Measurements from ENCODE around the gene ARID5B. TPM values are rescaled to one million over a fixed set of nuclear protein-coding genes. Genes with fewer than 3 reads are reported as not detected.

ARID5B gene
- total RNA-seq, 1 experiment from 2014 or later, result 2.3 TPM

DNA sequence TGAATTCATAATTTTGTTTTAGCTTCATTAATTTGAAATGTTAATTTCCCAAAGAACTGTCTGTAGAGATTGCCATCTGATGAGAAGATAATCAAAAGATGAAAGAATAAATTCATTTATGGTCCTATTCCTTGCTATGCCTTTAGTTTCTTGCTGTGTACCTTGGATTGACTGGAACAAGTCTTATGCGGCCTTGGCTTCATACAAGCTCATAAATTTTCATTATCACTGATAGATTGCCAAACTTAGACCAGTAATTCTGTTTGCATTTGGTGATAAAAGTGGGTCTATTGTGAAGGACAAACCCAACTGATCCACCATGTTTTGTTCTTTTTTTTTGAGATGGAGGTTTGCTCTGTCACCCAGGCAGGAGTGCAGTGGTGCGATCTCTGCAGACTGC is 48.2 kb downstream of the ARID5B start (continued):
- TF ChIP-seq, protein P1, sequence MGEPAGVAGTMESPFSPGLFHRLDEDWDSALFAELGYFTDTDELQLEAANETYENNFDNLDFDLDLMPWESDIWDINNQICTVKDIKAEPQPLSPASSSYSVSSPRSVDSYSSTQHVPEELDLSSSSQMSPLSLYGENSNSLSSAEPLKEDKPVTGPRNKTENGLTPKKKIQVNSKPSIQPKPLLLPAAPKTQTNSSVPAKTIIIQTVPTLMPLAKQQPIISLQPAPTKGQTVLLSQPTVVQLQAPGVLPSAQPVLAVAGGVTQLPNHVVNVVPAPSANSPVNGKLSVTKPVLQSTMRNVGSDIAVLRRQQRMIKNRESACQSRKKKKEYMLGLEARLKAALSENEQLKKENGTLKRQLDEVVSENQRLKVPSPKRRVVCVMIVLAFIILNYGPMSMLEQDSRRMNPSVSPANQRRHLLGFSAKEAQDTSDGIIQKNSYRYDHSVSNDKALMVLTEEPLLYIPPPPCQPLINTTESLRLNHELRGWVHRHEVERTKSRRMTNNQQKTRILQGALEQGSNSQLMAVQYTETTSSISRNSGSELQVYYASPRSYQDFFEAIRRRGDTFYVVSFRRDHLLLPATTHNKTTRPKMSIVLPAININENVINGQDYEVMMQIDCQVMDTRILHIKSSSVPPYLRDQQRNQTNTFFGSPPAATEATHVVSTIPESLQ (CRISPR knock-in tag; IDR thresholded peaks at IDR 0.05), result no peak
- TF ChIP-seq ELF4 (CRISPR knock-in tag; IDR thresholded peaks at IDR 0.05; ENCODE audit: low read depth), result no peak

DNA sequence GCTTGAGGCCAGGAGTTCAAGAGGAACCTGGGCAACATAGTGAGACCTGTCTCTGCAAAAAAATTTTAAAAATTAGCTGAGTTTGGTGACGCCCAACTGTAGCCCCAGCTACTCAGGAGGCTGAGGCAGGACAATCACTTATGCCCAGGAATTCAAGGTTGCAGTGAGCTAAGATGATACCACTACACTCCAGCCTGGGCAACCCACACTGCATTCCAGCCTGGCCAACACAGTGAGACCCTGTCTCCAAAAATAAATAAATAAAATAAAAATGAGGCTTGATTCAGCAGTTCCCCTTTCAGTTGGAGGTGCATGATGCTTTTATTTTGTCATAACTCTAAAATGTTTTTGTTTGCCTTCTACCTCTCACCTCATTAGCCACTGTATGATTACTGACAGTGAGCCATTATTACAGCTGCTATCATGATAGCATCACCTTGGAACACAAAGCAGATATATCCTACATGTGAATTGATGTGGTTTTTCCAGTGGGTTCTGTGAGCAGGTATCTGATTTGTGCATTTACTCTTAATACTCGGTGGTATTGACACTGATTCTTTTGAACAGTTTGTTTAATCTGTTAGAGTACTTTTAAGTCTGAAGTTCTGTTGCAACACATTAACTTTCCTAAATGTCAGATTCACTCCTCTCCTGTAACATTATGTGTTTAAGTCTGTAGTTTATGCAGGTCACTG is 49.1 kb downstream of the ARID5B start:
- ChIA-PET POLR2A (no interaction called here), CTCF (no interaction called here)
- DNase-seq (ENCODE audit: low spot score) (no peak), ATAC-seq (no peak)
- Mint-ChIP-seq H3K36me3 (no peaks in the 10 kb centered on the region), H3K27ac (no peak overlapping the region), H3K27me3 (ENCODE audit: low read depth) (no peaks in the 10 kb centered on the region), H3K9me3 (no peaks in the 10 kb centered on the region), H3K4me3 (no peak overlapping the region), H3K4me1 (peaks cover 5% of the 10 kb centered on the region; the same call in 1 of the 2 replicates)
- TF ChIP-seq ZNF121 (CRISPR knock-in tag; IDR thresholded peaks at IDR 0.05) (0 out of 2 replicates have a peak, but pooled peaks have one; percentile 7), JUN (CRISPR knock-in tag; IDR thresholded peaks at IDR 0.05) (no peak)

DNA sequence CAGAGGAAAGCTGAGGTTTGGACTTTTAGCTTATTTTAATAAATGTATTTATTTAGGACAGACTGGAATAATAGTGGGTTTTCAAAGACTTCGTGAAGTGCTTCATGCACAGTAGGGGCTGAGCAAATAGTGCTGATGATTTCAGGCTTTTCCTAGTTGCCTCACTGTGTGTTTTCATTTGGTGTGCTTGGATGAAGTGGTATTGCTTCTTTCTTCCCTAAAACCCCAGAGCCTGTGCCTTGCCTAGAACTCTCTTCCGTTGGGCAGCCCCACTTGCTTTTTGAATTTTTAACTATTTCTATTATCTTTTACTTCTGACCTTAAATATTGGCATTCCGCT is 49.6 kb downstream of the ARID5B start:
- DNase-seq (ENCODE audit: low spot score) (no peak), ATAC-seq (no peak)
- H3K27ac Mint-ChIP-seq, result no peak overlapping the region
- no peaks in the 10 kb centered on the region for H3K9me3 Mint-ChIP-seq
- peaks cover 5% of the 10 kb centered on the region; the same call in 1 of the 2 replicates for H3K4me1 Mint-ChIP-seq
- CTCF ChIA-PET, result no interaction called here
- POLR2A ChIA-PET, result no interaction called here
- H3K4me3 Mint-ChIP-seq, result no peak overlapping the region
- H3K27me3 Mint-ChIP-seq (ENCODE audit: low read depth), result no peaks in the 10 kb centered on the region
- H3K36me3 Mint-ChIP-seq, result no peaks in the 10 kb centered on the region
- TF ChIP-seq, protein P2, sequence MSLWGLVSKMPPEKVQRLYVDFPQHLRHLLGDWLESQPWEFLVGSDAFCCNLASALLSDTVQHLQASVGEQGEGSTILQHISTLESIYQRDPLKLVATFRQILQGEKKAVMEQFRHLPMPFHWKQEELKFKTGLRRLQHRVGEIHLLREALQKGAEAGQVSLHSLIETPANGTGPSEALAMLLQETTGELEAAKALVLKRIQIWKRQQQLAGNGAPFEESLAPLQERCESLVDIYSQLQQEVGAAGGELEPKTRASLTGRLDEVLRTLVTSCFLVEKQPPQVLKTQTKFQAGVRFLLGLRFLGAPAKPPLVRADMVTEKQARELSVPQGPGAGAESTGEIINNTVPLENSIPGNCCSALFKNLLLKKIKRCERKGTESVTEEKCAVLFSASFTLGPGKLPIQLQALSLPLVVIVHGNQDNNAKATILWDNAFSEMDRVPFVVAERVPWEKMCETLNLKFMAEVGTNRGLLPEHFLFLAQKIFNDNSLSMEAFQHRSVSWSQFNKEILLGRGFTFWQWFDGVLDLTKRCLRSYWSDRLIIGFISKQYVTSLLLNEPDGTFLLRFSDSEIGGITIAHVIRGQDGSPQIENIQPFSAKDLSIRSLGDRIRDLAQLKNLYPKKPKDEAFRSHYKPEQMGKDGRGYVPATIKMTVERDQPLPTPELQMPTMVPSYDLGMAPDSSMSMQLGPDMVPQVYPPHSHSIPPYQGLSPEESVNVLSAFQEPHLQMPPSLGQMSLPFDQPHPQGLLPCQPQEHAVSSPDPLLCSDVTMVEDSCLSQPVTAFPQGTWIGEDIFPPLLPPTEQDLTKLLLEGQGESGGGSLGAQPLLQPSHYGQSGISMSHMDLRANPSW (CRISPR knock-in tag; conservative IDR thresholded peaks at IDR 0.05; ENCODE audit: low read depth), result no peak
- TF ChIP-seq, protein P3, sequence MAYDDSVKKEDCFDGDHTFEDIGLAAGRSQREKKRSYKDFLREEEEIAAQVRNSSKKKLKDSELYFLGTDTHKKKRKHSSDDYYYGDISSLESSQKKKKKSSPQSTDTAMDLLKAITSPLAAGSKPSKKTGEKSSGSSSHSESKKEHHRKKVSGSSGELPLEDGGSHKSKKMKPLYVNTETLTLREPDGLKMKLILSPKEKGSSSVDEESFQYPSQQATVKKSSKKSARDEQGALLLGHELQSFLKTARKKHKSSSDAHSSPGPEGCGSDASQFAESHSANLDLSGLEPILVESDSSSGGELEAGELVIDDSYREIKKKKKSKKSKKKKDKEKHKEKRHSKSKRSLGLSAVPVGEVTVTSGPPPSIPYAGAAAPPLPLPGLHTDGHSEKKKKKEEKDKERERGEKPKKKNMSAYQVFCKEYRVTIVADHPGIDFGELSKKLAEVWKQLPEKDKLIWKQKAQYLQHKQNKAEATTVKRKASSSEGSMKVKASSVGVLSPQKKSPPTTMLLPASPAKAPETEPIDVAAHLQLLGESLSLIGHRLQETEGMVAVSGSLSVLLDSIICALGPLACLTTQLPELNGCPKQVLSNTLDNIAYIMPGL (CRISPR knock-in tag; IDR thresholded peaks at IDR 0.05), result no peak
- TF ChIP-seq OVOL2 (CRISPR knock-in tag; IDR thresholded peaks at IDR 0.05; ENCODE audit: borderline replicate concordance) (no peak), ZNF263 (CRISPR knock-in tag; IDR thresholded peaks at IDR 0.05; ENCODE audit: low read depth) (no peak), NFE2L1 (CRISPR knock-in tag; IDR thresholded peaks at IDR 0.05) (no peak), IRF2 (CRISPR knock-in tag; IDR thresholded peaks at IDR 0.05; ENCODE audit: borderline replicate concordance, low read depth) (no peak), CREB1 (CRISPR knock-in tag; IDR thresholded peaks at IDR 0.05) (no peak)
- TF ChIP-seq, protein P4, sequence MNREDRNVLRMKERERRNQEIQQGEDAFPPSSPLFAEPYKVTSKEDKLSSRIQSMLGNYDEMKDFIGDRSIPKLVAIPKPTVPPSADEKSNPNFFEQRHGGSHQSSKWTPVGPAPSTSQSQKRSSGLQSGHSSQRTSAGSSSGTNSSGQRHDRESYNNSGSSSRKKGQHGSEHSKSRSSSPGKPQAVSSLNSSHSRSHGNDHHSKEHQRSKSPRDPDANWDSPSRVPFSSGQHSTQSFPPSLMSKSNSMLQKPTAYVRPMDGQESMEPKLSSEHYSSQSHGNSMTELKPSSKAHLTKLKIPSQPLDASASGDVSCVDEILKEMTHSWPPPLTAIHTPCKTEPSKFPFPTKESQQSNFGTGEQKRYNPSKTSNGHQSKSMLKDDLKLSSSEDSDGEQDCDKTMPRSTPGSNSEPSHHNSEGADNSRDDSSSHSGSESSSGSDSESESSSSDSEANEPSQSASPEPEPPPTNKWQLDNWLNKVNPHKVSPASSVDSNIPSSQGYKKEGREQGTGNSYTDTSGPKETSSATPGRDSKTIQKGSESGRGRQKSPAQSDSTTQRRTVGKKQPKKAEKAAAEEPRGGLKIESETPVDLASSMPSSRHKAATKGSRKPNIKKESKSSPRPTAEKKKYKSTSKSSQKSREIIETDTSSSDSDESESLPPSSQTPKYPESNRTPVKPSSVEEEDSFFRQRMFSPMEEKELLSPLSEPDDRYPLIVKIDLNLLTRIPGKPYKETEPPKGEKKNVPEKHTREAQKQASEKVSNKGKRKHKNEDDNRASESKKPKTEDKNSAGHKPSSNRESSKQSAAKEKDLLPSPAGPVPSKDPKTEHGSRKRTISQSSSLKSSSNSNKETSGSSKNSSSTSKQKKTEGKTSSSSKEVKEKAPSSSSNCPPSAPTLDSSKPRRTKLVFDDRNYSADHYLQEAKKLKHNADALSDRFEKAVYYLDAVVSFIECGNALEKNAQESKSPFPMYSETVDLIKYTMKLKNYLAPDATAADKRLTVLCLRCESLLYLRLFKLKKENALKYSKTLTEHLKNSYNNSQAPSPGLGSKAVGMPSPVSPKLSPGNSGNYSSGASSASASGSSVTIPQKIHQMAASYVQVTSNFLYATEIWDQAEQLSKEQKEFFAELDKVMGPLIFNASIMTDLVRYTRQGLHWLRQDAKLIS (CRISPR knock-in tag; IDR thresholded peaks at IDR 0.05; ENCODE audit: borderline replicate concordance), result no peak
- TF ChIP-seq, protein P5, sequence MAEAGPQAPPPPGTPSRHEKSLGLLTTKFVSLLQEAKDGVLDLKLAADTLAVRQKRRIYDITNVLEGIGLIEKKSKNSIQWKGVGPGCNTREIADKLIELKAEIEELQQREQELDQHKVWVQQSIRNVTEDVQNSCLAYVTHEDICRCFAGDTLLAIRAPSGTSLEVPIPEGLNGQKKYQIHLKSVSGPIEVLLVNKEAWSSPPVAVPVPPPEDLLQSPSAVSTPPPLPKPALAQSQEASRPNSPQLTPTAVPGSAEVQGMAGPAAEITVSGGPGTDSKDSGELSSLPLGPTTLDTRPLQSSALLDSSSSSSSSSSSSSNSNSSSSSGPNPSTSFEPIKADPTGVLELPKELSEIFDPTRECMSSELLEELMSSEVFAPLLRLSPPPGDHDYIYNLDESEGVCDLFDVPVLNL (CRISPR knock-in tag; IDR thresholded peaks at IDR 0.05; ENCODE audit: borderline replicate concordance, low read depth), result no peak
- TF ChIP-seq, protein P6, sequence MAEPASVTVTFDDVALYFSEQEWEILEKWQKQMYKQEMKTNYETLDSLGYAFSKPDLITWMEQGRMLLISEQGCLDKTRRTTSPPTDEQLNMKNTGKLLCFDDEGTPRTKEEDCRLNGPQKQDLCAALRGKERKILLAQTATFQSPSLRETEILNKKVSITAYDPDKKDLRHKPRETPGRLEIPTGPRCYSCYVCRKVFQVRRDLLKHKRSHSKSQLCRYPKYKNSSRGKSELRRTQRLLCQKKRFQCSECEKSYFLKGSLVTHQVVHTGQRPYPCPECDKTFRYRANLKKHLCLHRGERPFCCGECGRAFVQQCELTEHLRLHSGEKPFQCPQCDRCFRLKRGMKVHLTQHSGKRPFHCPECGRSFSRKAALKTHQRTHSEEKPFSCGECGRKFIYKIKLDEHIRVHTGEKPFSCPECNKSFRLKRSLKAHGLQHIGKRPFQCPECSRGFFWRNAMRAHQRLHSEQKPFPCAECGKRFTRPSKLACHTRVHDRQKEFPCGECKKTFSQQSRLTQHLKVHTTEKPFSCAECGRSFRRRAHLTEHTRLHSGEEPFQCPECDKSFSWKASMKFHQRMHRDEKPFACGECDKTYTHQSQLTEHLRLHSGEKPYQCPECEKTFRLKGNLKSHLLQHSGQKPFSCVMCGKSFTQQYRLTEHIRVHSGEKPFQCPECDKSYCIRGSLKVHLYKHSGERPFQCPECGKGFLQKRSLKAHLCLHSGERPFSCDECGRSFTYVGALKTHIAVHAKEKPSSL (CRISPR knock-in tag; conservative IDR thresholded peaks at IDR 0.05), result no peak
- TF ChIP-seq, protein P7, sequence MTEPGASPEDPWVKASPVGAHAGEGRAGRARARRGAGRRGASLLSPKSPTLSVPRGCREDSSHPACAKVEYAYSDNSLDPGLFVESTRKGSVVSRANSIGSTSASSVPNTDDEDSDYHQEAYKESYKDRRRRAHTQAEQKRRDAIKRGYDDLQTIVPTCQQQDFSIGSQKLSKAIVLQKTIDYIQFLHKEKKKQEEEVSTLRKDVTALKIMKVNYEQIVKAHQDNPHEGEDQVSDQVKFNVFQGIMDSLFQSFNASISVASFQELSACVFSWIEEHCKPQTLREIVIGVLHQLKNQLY (CRISPR knock-in tag; IDR thresholded peaks at IDR 0.05), result no peak
- TF ChIP-seq, protein P8, sequence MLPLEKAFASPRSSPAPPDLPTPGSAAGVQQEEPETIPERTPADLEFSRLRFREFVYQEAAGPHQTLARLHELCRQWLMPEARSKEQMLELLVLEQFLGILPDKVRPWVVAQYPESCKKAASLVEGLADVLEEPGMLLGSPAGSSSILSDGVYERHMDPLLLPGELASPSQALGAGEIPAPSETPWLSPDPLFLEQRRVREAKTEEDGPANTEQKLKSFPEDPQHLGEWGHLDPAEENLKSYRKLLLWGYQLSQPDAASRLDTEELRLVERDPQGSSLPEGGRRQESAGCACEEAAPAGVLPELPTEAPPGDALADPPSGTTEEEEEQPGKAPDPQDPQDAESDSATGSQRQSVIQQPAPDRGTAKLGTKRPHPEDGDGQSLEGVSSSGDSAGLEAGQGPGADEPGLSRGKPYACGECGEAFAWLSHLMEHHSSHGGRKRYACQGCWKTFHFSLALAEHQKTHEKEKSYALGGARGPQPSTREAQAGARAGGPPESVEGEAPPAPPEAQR (CRISPR knock-in tag; IDR thresholded peaks at IDR 0.05), result no peak

All from WTC11 (cell line).